HEK293T (cell line): ENCODE data around the gene SLC31A1.

ENCODE experiments used
- ELF4 ChIP-seq: fragments of 450-650 bp; IDR thresholded peaks from 2 replicates; pipeline ENCODE4 v1.6.1; 2017; ENCODE audit warnings: antibody characterized with exemption
- FOXA1 ChIP-seq: fragments of 450-650 bp; IDR thresholded peaks from 2 replicates; pipeline ENCODE4 v1.6.1; 2016; ENCODE audit warnings: mild to moderate bottlenecking
- FOXM1 ChIP-seq: fragments of 450-650 bp; IDR thresholded peaks from 2 replicates; pipeline ENCODE4 v1.6.1; 2017; ENCODE audit warnings: mild to moderate bottlenecking, borderline replicate concordance

DNA sequence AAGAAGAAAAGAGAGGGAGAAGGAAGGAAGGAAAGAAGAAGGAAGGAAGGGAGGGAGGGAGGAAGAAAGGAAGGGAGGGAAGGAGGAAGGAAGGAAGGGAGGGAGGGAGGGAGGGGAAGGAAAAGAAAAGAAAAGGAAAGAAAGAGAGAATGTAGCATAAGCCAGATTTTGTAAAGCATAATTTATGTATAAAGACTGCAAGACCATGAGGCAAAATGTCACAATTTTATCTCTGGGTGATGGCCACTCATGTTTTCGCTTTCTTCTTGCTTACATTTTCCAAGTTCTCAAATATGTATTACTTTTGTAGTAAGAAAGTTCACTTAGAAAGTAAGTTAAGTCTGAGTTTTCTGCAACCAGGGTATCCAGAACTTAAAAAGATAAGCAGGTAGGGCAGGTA is 85.2 kb downstream of the SLC31A1 start:
- TF ChIP-seq FOXM1 (no peak), ELF4 (no peak), FOXA1 (no peak)
